CD4-positive, alpha-beta T cell treated with Interferon gamma for 1 hour (primary cell): ENCODE results near the gene MRPS22.
"Not testable (repeated sequence)": the region's sequence is repeated elsewhere in the genome, so short reads cannot be mapped to it uniquely, and the experiment has no call there.

ENCODE experiments used
- DNase-seq: peaks from one replicate; pipeline ENCODE4 v3.0.0-alpha.2; 2020

Gene MRPS22

GRCh38 chr3:139312959-139313358 is 30.9 kb upstream of the MRPS22 start:
- no peak for DNase-seq

GRCh38 chr3:139313921-139314320 is 29.9 kb upstream of the MRPS22 start:
- DNase-seq = no peak

- no peak for DNase-seq
Measured at GRCh38 chr3:139317215-139317614, 26.6 kb upstream of the MRPS22 start.

DNA sequence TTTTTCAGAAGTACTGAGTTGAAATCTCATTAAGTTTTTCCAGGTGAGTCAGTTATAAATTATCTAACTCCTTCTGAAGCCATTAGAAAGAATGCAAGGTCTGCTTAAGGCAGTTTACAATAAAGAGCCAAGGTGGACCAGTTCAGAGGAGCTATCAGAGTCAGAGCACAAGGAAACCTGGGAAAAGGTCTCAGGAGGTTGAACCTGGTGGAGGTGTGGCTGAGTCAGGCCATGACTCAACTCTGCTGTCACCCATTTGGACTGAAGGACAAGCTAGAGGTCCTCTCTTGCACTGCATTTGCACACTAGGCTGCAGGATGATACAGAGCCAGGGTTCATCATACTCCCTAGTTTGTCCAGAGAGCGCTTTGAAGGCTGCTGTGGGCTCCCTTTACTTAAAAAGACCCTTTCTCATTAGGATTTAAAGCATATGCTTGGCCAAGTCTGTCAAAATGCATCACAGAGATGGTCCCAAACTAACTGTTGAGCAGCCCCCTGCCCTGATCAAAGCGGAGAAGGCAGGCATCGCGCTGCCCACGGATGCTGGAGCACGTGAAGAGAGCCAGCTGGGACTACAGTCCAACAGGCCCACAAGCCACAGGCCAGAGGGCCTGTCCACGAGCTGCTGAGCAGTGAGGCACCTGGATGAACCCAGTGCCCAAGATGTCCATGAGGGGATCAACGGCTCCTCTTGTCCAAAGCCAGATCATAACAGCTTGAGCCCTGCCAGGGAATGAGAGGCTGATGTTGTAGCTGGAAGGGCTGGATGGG is 26.0 kb upstream of the MRPS22 start:
- no peak for DNase-seq

DNA sequence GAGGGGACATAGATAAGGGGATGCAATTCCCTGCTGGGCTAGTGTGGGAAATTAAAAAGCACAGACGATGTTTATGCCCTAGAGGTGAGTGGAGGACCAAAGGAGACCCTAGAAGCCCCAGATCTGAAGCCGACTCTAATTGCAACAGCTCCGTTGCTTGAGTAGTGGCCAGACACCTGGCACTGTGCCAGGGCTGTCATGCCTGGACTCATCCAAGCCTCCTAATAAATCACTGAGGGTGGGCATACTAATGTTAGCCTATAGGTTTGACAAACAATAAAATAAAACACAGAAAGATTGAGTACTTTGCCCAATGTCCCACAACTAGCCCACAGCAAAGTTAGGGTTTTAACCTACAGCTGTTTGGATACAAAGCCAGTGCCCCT is 25.4 kb upstream of the MRPS22 start:
- DNase-seq = no peak

GRCh38 chr3:139318826-139319225 is 25.0 kb upstream of the MRPS22 start:
- DNase-seq = no peak

GRCh38 chr3:139319428-139320402 is 24.1 kb upstream of the MRPS22 start:
- DNase-seq = no peak

DNA sequence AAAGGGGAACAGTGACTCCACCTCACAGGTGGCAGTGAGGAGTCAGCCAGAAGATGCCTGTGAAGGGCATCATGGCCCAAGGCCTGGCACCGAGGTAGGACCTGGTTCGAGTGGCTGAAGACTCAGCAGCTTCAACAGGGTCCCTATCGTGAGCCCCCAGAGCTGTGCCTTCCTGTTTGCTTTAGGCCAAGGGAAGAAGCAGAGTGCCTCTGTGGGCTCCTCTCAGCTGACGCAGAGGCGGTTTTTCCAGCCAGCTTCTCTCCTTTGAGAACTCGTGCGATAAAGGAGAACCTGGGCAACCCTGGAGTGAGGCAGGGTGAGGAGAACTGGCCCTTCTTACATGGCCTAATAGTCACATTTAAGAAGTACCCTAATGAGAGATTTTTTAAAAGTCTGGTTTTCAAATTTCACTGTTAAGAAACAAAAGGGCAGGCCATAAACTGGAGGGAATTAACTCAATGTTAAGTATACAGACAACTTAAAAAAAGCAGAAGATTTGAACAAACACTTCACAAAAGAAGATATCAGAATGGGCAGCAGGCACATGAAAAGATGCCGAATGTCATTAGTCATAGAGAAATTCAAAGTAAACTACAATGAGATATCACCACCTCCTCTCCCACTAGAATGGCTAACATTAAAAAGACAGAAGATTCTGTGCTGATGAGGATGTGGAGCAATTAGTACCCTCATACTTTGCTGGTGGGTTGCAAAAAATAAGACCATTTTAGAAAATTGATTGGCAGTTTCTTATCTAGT is 23.1 kb upstream of the MRPS22 start:
- no peak for DNase-seq

- no peak for DNase-seq
Measured at GRCh38 chr3:139322346-139322745, 21.5 kb upstream of the MRPS22 start.

- DNase-seq = no peak
Measured at GRCh38 chr3:139323146-139323545, 20.7 kb upstream of the MRPS22 start.

GRCh38 chr3:139324456-139324855 is 19.4 kb upstream of the MRPS22 start:
- DNase-seq = no peak

DNA sequence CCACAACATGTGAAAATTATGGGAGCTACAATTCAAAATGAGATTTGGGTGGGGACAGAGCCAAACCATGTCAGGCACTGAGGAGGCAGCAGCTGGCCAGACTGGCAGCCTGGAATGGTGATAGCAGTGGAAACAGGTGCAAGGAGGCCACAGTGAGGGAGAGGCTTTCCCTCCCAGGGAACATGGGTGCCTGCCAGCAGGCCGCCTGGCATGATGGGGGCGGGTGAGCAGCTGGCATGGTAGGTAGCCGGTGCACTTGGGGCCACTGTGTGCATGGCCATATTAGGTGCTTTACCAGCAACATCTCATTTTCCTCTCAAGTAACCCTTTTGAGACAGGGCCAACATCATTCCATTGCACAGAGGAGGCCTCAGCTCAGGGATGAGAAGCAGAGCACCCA is 18.3 kb upstream of the MRPS22 start:
- no peak for DNase-seq

- DNase-seq = no peak
Measured at GRCh38 chr3:139326131-139326530, 17.7 kb upstream of the MRPS22 start.

- no peak for DNase-seq
Measured at GRCh38 chr3:139326707-139327106, 17.1 kb upstream of the MRPS22 start.

- no peak for DNase-seq
Measured at GRCh38 chr3:139327231-139327630, 16.6 kb upstream of the MRPS22 start.

- DNase-seq = no peak
Measured at GRCh38 chr3:139327861-139328260, 16.0 kb upstream of the MRPS22 start.

GRCh38 chr3:139328356-139328755 is 15.5 kb upstream of the MRPS22 start:
- DNase-seq = no peak

- DNase-seq = peak; percentile 79
Measured at GRCh38 chr3:139329364-139329850, 14.4 kb upstream of the MRPS22 start.

DNA sequence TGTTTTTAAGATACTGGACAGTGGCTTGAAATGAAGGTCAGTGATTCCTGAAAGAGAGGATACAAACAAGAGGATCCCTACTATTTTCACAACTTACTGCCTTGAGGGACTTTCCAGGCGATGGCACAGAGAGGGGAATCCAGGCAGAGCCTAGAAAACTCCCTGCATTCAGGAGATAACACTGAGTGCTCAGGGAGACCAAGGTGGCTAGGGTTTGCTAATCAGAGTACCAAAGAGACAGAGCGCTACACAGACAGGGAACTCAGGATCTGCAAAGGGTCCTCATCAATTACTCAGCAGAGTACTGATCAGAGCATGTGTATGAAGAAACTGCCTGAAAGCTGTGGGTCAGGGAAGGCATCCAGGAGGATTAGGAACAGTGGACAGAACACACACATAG is 11.7 kb upstream of the MRPS22 start:
- DNase-seq = no peak

DNA sequence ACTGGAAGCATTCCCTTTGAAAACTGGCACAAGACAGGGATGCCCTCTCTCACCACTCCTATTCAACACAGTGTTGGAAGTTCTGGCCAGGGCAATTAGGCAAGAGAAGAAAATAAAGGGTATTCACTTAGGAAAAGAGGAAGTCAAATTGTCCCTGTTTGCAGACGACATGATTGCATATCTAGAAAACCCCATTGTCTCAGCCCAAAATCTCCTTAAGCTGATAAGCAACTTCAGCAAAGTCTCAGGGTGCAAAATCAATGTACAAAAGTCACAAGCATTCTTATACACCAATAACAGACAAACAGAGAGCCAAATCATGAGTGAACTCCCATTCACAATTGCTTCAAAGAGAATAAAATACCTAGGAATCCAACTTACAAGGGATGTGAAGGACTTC is 9.1 kb upstream of the MRPS22 start:
- DNase-seq = not testable (repeated sequence)

GRCh38 chr3:139338405-139338804 is 5.4 kb upstream of the MRPS22 start:
- DNase-seq = no peak

GRCh38 chr3:139339219-139339906 is 4.5 kb upstream of the MRPS22 start:
- DNase-seq = no peak
